Endothelial cell of umbilical vein (primary cell): ENCODE results near the gene GLTP. TPM values are rescaled to one million over a fixed set of nuclear protein-coding genes. Genes with fewer than 3 reads are reported as not detected.

Experiments used
- BruUV-seq: library from RNA; stranded (reverse); fragments of 400-500 nt; replicated peaks from 2 replicates; lab custom pipeline; 2021; lab: Mats Ljungman, UMichigan
- CTCF ChIA-PET: fragments of 300-600, 350-600 bp; sonication (Branson Sonifier 250); formaldehyde crosslinking; loops from one replicate; lab custom pipeline; 2021; ENCODE audit warnings: antibody characterized with exemption, inconsistent platforms; lab: Charles Lee
- POLR2A ChIA-PET: fragments of 300-600, 350-600 bp; sonication (Branson Sonifier 250); formaldehyde crosslinking; loops from one replicate; lab custom pipeline; 2021; ENCODE audit warnings: antibody characterized with exemption, inconsistent platforms; lab: Charles Lee
- DNase-seq: peaks from one replicate; pipeline ENCODE4 v3.0.0-alpha.2; 2011; ENCODE audit warnings: low read depth, low spot score
- FAIRE-seq: peaks from 2 replicates; lab custom pipeline; 2011; peaks lifted over from hg19 to GRCh38; lab: Jason Lieb, UNC
- H2AFZ ChIP-seq: 2 replicates; pipeline ENCODE4 v1.6.0; 2012; ENCODE audit warnings: low read depth, low read length, control low read depth, inconsistent platforms
- H3K27ac ChIP-seq: 2 replicates; pipeline ENCODE4 v1.5.1; 2011; ENCODE audit warnings: low read depth, mild to moderate bottlenecking, control low read depth, low read length, moderate library complexity; ENCODE audit not compliant: insufficient read depth
- H3K27me3 ChIP-seq, 2 experiments: 2 replicates each; pipeline versions ENCODE4 v1.6.0 to v1.6.1; 2011; ENCODE audit warnings: low read length in 2 of 2, mixed read lengths in 1 of 2; ENCODE audit not compliant: control insufficient read depth in 2 of 2, insufficient read depth in 2 of 2
- H3K36me3 ChIP-seq, 2 experiments: 2 replicates in 1 of 2; 3 replicates in 1 of 2; pipeline ENCODE4 v1.5.1; 2011; ENCODE audit warnings: low read length in 2 of 2, mild to moderate bottlenecking in 1 of 2, moderate library complexity in 1 of 2; ENCODE audit not compliant: control insufficient read depth in 2 of 2, insufficient read depth in 2 of 2; ENCODE audit errors: extremely low read depth in 1 of 2
- H3K4me1 ChIP-seq: 3 replicates; pipeline ENCODE4 v1.5.1; 2011; ENCODE audit warnings: mild to moderate bottlenecking, low read length; ENCODE audit not compliant: control insufficient read depth, insufficient read depth; ENCODE audit errors: extremely low read depth
- H3K4me2 ChIP-seq: 2 replicates; pipeline ENCODE4 v1.6.1; 2011; ENCODE audit warnings: low read length, control low read depth, mixed read lengths; ENCODE audit not compliant: insufficient read depth
- H3K4me3 ChIP-seq, 3 experiments: fragments of 200-600 bp in 1 of 3; sonication (generic), shearing (Covaris generic) in 1 of 3; replicated peaks in 1 of 3; 2 replicates each; pipeline ENCODE4 v1.5.1; 2011 to 2016; ENCODE audit warnings: control low read depth in 3 of 3, low read length in 3 of 3, mild to moderate bottlenecking in 2 of 3, inconsistent platforms in 1 of 3, low read depth in 1 of 3, moderate library complexity in 1 of 3; ENCODE audit not compliant: insufficient read depth in 1 of 3
- H3K79me2 ChIP-seq: 2 replicates; pipeline ENCODE4 v1.6.0; 2012; ENCODE audit warnings: low read length, inconsistent platforms; ENCODE audit not compliant: control insufficient read depth, insufficient read depth
- H3K9ac ChIP-seq: replicated peaks from 2 replicates; pipeline ENCODE3; 2011; ENCODE audit warnings: low read length, control low read depth; ENCODE audit not compliant: insufficient read depth; ENCODE audit errors: extremely low read depth
- H3K9me1 ChIP-seq: replicated peaks from 3 replicates; pipeline ENCODE4 v1.6.0; 2011; ENCODE audit warnings: mild to moderate bottlenecking, low read length; ENCODE audit not compliant: control insufficient read depth, insufficient read depth; ENCODE audit errors: extremely low read depth
- H3K9me3 ChIP-seq: replicated peaks from 2 replicates; pipeline ENCODE4 v1.5.1; 2012; ENCODE audit warnings: low read length, inconsistent platforms; ENCODE audit not compliant: control insufficient read depth, insufficient read depth
- H4K20me1 ChIP-seq: replicated peaks from 2 replicates; pipeline ENCODE3; 2011; ENCODE audit warnings: mild to moderate bottlenecking, low read length; ENCODE audit not compliant: control insufficient read depth, insufficient read depth; ENCODE audit errors: extremely low read depth
- EZH2 ChIP-seq: IDR thresholded peaks from 2 replicates; pipeline ENCODE4 v1.6.1; 2012; ENCODE audit warnings: borderline replicate concordance, low read depth, mild to moderate bottlenecking, moderate library complexity, low read length, inconsistent platforms; ENCODE audit not compliant: severe bottlenecking
- GATA2 ChIP-seq: IDR thresholded peaks from 2 replicates; pipeline ENCODE4 v1.7.0; 2011; ENCODE audit warnings: low read depth, mild to moderate bottlenecking, moderate library complexity, mixed read lengths, low read length; ENCODE audit not compliant: insufficient read length, insufficient read depth
- JUN ChIP-seq: IDR thresholded peaks from 2 replicates; pipeline ENCODE4 v1.6.1; 2011; ENCODE audit warnings: borderline replicate concordance, low read depth; ENCODE audit not compliant: insufficient read length, insufficient read depth
- POLR2A ChIP-seq: IDR thresholded peaks from 2 replicates; pipeline ENCODE4 v1.6.1; 2012; ENCODE audit warnings: low read depth, mild to moderate bottlenecking, control low read depth, low read length
- POLR2AphosphoS5 ChIP-seq: IDR thresholded peaks from 2 replicates; pipeline ENCODE4 v1.6.1; 2012; ENCODE audit warnings: low read depth, mild to moderate bottlenecking, control low read depth, low read length, moderate library complexity; ENCODE audit not compliant: insufficient read depth
- dilution Hi-C: fragments of 300-500 bp; cut with MboI; formaldehyde crosslinking; loops from one replicate; pipeline ENCODE4 v1.15.0; 2019; ENCODE audit warnings: low sequenced_read_pairs; ENCODE audit not compliant: extremely low pct_ligation_motif_present
- intact Hi-C: fragments of 100-400 bp; cut with micrococcal nuclease; formaldehyde crosslinking; loops from one replicate; pipeline ENCODE4 v1.10.0; 2022
- polyA plus RNA-seq, 4 experiments: library from polyadenylated mRNA; depleted of rRNA in 3 of 4; stranded (reverse) in 3 of 4; unstranded in 1 of 4; fragments of >200 nt; gene quantifications; 2 replicates each; pipeline versions ENCODE4 v1.2.1 to v1.2.3, GENCODE V29; 2011 to 2012; ENCODE audit warnings: missing spikeins in 1 of 4
- total RNA-seq: library from RNA; stranded (reverse); gene quantifications from 2 replicates; pipeline ENCODE4 v1.2.3, GENCODE V29; 2021
- TF ChIP-seq, protein P1 (sequence below): IDR thresholded peaks from 2 replicates; pipeline ENCODE4 v1.6.1; 2011; ENCODE audit not compliant: insufficient read depth, insufficient read length
- TF ChIP-seq, protein P2 (sequence below), 2 donors: IDR thresholded peaks; 1 replicate in 1 of 2; 2 replicates in 1 of 2; pipeline ENCODE4 v1.5.1; 2011; ENCODE audit warnings: low read length in 2 of 2, mild to moderate bottlenecking in 2 of 2, moderate library complexity in 2 of 2, control low read depth in 1 of 2, inconsistent platforms in 1 of 2, low read depth in 1 of 2; ENCODE audit not compliant: insufficient read depth in 1 of 2; ENCODE audit errors: extremely low read depth in 1 of 2

The GLTP gene
- total and polyA plus RNA-seq, 2 donors (not counting 3 experiments of a cell fraction or from before 2014, with no cell fraction given) = 21.5 to 46.6 TPM

DNA sequence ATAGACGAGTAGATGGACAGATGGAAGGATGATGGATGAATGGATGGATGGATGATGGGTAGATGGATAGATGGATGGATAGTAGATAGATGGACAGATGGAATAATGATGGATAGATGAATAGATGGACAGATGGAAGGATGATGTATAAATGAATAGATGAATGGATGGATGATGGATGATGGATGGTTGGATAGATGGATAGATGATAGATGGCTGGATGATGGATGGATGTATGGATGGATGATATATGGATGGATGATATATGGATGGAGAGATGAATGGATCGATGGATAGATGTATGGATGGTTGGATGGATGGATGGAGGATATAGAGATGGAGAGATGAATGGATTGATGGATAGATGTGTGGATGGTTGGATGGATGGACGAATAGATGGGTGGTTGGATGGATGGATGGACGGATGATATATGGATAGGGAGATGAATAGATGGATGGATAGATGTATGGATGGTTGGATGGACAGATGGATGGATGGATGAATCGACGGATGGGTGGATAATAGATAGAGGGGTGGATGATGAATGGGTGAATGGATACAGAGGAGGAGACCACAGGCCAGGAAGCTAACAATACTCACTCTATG, 66.4 kb downstream of the GLTP start:
- Histone ChIP-seq H3K27ac (no peak overlapping the region), H2AFZ (no peak overlapping the region), H3K4me3 (no peak overlapping the region), H3K27me3 (no peaks in the 10 kb centered on the region), H3K4me1 (no peaks in the 10 kb centered on the region), H3K36me3 (peaks cover 0 to 7% of the 10 kb centered on the region in 2 experiments), H3K9me1 (no peaks in the 10 kb centered on the region), H3K9me3 (no peaks in the 10 kb centered on the region), H3K9ac (no peak overlapping the region), H3K79me2 (no peaks in the 10 kb centered on the region), H4K20me1 (no peaks in the 10 kb centered on the region), H3K4me2 (no peak overlapping the region)
- dilution Hi-C loops (no loop called here), intact Hi-C loops (no loop called here)
- FAIRE-seq (no peak), DNase-seq (no peak)
- POLR2A ChIA-PET = no interaction called here
- TF ChIP-seq POLR2AphosphoS5 (no peak), EZH2 (no peak), POLR2A (no peak), JUN (no peak), GATA2 (no peak)
- TF ChIP-seq, protein P1, sequence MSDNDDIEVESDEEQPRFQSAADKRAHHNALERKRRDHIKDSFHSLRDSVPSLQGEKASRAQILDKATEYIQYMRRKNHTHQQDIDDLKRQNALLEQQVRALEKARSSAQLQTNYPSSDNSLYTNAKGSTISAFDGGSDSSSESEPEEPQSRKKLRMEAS = no peak
- TF ChIP-seq, protein P2, sequence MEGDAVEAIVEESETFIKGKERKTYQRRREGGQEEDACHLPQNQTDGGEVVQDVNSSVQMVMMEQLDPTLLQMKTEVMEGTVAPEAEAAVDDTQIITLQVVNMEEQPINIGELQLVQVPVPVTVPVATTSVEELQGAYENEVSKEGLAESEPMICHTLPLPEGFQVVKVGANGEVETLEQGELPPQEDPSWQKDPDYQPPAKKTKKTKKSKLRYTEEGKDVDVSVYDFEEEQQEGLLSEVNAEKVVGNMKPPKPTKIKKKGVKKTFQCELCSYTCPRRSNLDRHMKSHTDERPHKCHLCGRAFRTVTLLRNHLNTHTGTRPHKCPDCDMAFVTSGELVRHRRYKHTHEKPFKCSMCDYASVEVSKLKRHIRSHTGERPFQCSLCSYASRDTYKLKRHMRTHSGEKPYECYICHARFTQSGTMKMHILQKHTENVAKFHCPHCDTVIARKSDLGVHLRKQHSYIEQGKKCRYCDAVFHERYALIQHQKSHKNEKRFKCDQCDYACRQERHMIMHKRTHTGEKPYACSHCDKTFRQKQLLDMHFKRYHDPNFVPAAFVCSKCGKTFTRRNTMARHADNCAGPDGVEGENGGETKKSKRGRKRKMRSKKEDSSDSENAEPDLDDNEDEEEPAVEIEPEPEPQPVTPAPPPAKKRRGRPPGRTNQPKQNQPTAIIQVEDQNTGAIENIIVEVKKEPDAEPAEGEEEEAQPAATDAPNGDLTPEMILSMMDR (IDR thresholded peaks at IDR 0.05; ENCODE audit: extremely low read depth in 1 of 2, insufficient read depth in 1 of 2, low read depth in 1 of 2, low read length in 2 of 2) = no peak
- CTCF ChIA-PET = interaction anchor here (2.3 kb wide), 1 partner anchor 8 kb away, joined by 7 read pairs; no protein-coding TSS in a partner anchor
- BruUV-seq = no TSS peak
